MM.1S (cell line): ENCODE results near the gene ABHD16A.

Experiments used
- EZH2 ChIP-seq: fragments of 300-600 bp; sonication (generic); optimal IDR thresholded peaks from 2 replicates; pipeline ENCODE3; 2017; ENCODE audit warnings: low read depth, mild to moderate bottlenecking, antibody characterized with exemption, low read length, mixed read lengths
- TF ChIP-seq, protein P1 (sequence below): fragments of 300-600 bp; sonication (generic); IDR thresholded peaks from 2 replicates; pipeline ENCODE4 v1.5.1; 2016; ENCODE audit warnings: antibody characterized with exemption, low read length, mixed read lengths

DNA sequence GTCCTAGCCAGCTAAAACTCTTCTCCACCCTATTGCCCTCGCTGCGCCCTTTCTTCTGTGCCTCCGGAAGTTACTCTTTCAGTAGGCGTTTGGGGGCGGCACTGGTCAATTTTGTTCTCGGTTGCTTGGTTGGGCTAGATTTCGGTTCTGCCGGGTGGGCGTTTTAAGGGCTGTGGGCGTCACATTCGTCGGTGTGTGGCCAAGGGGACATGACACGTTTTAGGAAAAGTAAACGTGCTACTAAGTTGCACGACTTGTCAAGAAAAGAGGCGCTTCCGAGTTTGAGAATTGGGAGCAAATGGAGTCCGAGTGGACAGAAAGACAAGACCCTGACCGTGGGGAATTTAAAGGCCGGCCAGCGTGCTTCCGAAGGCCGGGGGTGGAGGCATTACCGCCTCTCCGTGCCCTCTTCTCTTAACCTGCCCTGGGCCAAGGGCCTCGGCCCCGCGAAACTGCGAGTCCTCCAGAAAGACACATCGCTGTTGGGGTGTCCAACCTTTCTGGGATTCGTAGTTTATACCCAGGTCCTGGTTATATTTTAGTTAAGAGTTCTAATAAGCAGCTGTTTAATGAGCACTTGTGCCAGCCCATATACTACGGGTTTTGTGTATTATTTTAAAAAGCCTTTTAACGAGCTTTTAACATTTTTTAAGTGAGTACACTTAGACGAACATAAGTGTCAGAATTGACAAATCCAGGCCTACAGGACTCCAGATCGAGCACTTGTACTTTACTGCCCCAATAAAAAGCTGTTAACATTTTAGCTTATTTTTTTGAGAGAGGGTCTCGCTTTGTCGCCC, 50.0 kb downstream of the ABHD16A start:
- TF ChIP-seq, protein P1, sequence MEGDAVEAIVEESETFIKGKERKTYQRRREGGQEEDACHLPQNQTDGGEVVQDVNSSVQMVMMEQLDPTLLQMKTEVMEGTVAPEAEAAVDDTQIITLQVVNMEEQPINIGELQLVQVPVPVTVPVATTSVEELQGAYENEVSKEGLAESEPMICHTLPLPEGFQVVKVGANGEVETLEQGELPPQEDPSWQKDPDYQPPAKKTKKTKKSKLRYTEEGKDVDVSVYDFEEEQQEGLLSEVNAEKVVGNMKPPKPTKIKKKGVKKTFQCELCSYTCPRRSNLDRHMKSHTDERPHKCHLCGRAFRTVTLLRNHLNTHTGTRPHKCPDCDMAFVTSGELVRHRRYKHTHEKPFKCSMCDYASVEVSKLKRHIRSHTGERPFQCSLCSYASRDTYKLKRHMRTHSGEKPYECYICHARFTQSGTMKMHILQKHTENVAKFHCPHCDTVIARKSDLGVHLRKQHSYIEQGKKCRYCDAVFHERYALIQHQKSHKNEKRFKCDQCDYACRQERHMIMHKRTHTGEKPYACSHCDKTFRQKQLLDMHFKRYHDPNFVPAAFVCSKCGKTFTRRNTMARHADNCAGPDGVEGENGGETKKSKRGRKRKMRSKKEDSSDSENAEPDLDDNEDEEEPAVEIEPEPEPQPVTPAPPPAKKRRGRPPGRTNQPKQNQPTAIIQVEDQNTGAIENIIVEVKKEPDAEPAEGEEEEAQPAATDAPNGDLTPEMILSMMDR = no peak
- TF ChIP-seq EZH2 = no peak
